HL-60/S4 treated with phorbol 12-myristate 13-acetate at 8.2 ng/mL for 4 days and 3 days (cell line): ENCODE results near the gene UFSP1.

Experiments used
- in situ Hi-C: fragments of 300-500 bp; cut with MboI; formaldehyde crosslinking; loops from 2 replicates; pipeline ENCODE4 v1.15.0; 2022; ENCODE audit warnings: low sequenced_read_pairs

UFSP1 gene

DNA sequence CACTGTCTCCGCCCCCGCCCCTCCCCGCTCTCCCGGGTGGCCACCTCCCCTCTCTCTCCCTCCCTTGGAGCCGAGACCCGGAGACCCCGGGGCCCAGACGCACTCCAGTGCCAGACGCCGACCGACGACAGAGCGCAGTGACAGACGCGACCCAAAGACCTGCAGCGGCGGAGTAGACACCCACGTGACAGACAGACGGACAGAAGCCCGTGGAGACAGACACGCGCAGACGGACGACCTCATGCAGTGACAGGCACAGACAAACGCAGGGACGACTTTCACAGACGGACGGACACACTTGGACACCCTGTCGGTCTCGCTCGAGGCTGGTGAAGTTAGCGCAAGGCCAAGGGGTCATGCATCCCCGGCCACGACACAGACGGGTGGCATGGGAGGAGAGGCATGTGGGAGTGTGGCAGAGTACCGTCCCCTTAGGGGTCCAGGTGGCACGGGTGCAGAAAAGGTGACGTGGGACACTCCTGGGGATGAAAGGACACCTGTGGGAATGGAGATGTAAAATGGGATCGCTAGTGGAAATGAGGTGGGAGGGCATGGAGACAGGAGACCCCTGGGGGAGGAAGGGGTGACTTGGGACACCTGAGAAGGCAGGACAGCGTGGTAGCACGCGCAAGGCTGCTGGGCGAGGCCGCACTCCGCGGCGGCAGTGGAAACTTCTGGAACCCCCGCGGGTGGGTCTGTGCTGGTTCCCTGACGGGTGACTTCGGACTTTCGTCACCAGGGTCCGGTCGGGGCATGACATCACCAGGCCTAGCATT, 6.6 kb upstream of the UFSP1 start:
- in situ Hi-C loops = loop anchor here (25.0 kb wide), 1 partner anchor 391 kb away; no protein-coding TSS in a partner anchor

DNA sequence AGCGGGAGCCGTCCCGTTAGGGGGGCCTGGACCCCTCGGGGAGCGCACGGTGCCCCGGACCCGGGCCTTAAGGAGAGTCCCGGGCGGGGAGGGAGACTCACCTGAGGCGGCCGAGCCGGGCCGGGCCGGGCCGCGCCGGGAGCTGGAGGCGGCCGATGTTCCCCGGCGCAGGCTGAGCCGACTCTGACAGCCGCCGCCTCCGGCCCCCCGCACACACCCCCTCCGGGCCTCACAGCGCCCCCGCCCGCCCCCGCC, 6.1 kb upstream of the UFSP1 start, which contains the start of gene ACHE:
TSS of gene ACHE (minus strand) at position 188 of the 255 bp plus-strand sequence. CDS start 1,656 bp downstream, outside the sequence.
- in situ Hi-C loops = loop anchor here (25.0 kb wide), 1 partner anchor 392 kb away; no protein-coding TSS in a partner anchor

DNA sequence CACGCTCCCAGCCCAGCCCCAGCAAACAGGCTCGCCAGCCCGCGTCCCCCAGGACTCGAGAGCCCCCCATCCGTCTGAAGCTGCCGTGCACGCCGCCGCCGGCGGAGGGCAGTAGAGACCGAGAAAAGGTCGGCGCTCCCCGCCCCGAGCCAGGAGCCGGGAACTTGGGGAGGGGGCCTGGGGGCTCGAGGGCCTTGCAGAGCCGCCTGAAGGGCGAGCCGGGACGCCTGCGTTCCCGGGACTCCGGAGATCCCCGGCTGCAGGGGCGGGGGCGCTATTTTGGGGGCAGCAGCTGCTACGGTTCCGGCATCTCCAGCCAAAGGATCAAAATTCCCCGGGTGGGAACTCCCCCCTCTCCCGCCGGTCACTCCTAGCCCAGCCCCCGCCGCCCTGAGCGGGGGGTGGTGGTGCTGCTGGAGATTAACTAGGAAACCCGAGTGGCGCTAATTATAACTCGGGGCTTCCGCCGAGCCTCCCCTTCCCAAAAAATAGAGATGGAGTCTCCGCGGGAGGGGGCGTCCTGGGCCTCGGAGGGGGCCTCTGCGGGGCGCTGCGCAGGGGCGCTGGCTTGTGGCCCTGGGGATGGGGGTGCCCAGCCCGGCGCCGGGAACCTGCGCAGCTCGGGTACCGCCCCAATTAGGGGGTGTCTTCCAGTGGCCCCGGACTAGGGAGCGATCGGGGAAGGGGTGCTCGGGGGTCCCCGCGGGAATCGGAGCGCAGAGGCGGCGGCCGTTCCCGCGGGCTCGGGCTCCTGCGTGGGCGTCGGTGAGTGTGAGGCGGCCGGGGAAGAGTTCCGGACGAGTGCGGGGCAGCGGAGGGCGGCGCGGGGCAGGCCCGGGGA, 5.6 kb upstream of the UFSP1 start:
- in situ Hi-C loops = loop anchor here (5.0 to 25.0 kb wide), 2 partner anchors 162 to 392 kb away; no protein-coding TSS in a partner anchor

DNA sequence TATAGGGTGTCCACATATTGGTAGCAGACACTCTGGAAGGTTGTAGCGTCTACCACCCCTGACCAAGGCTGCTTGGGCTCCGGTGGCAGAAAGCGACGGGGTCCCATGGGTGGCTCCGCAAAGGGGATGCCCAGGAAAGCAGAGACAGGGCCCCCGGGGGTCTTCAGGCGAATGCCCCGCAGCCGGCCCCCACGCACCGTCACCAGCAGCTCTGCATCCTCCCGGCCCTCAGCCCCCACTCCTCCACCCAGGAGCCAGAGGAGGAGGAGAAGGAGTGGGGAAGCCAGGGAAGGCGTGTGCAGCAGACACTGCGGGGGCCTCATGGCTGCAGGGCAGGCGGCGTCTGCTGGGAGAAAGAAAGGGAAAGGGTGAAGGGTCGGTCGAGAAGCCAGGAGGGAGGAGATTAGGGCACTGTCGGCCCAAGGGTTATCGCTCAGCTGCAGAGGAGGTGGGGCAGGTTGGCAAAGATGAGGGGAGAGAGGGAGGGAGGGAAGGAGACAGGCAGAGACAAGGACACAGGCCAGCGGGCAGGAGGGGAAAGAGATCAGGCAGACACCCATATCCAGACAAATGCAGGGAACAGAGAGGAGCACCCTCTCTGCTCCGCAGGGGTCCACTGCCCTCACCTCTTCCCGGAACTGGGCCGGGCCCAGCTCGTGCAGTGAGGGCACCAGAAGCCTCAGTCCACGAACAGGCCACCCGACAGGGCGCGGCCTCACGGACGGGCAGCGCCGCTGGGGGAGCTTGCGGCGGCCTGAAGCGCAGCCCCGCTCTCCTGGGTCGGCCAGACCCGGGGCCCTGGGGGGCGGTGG, 4.6 kb upstream of the UFSP1 start:
- in situ Hi-C loops = loop anchor here (5.0 to 25.0 kb wide), 2 partner anchors 163 to 393 kb away; no protein-coding TSS in a partner anchor

DNA sequence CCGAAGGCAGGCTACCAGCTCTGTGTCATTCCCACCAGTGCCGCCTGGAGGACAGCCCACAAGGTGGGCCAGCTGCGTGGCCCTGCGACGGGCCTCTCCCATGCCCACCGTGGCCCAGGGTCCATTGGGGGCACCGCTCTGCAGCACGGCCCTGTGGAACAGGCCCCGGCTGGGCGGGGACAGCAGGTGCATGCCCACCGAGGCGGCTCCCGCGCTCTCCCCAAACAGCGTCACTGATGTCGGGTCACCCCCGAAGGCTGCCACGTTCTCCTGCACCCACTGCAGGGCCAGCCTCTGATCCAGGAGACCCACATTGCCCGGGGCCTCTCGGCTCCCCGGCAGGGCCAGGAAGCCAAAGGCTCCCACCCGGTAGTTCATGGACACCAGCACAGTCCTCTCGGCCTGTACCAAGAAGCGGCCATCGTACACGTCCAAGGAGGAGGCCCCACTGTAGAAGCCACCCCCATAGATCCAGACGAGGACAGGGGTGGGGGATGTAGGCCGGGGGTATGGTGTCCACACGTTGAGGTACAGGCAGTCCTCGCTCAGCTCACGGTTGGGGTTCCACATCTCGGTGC, 3.9 kb upstream of the UFSP1 start:
- in situ Hi-C loops = loop anchor here (5.0 to 25.0 kb wide), 2 partner anchors 164 to 394 kb away; no protein-coding TSS in a partner anchor

DNA sequence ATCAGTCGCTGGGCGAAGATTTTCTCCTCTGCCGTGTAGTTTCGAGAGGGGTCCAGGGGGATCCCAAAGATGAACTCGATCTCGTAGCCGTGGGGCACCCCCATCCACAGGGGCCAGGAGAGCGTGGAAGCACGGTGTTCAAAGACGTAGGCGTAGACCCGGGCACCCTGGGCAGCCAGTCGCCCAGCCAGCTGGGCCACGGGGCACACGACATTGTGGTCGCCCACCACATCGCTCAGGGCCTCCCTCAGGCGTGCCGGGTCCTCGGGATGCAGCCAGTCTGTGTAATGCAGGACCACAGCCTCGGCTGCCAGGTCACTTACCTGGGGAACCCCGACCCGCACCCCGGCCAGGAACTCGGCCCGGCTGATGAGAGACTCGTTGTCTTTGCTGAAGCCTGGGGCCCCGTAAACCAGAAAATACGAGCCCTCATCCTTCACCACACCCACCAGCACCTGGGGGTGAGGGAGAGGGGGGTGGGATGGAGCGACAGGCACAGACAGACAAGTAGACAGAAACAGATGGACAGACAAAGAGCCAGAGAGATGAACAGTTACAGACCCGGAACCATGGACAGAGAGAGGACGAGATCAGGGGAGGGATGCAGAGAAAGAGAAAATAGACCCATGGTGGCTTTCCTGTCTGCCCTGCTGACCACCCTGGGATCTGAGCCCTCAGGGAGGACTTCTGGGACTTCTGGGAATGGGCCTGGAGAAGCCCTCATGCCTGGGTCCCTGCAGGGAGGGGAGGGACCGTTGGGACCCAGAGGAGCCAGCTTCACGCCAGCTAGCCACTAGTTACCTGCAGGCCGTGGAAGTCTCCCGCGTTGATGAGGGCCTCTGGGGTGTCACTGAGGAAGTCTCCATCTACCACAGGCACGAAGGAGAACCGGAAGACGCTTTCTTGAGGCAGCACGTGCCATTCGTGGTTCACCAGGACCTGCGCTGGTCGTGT, 3.1 kb upstream of the UFSP1 start:
- in situ Hi-C loops = loop anchor here (5.0 to 25.0 kb wide), 2 partner anchors 165 to 395 kb away; no protein-coding TSS in a partner anchor

DNA sequence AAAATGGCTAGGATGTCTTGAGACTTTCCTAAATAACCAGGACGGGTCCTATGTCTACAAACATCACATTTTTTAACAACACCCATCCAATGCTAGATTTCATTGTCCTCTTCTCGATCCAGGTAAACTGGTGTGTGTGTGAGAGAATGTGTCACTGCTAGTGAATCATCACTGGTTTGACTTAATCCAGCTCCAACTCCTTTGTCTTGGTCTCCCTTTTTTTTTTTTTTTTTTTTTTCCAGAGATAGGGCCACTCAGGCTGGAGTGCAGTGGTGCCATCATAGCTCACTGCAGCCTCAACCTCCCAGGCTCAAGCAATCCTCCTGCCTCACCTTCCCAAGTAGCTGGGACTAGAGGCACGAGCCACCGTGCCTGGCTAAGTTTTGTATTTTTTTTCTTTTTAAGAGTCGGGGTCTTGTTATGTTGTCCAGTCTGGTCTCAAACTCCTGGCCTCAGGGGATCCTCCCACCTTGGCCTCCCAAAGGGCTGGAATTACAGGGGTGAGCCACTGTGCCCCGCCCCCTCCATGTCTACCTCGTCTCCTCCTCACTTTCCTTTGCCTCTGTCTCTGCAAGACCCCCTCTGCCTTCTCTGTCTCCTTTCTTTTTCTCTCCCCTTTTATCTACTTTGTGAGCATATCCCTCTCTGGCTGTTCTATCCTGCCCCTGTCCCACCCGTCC, 2.2 kb upstream of the UFSP1 start:
- in situ Hi-C loops = loop anchor here (5.0 to 25.0 kb wide), 2 partner anchors 166 to 396 kb away; no protein-coding TSS in a partner anchor

DNA sequence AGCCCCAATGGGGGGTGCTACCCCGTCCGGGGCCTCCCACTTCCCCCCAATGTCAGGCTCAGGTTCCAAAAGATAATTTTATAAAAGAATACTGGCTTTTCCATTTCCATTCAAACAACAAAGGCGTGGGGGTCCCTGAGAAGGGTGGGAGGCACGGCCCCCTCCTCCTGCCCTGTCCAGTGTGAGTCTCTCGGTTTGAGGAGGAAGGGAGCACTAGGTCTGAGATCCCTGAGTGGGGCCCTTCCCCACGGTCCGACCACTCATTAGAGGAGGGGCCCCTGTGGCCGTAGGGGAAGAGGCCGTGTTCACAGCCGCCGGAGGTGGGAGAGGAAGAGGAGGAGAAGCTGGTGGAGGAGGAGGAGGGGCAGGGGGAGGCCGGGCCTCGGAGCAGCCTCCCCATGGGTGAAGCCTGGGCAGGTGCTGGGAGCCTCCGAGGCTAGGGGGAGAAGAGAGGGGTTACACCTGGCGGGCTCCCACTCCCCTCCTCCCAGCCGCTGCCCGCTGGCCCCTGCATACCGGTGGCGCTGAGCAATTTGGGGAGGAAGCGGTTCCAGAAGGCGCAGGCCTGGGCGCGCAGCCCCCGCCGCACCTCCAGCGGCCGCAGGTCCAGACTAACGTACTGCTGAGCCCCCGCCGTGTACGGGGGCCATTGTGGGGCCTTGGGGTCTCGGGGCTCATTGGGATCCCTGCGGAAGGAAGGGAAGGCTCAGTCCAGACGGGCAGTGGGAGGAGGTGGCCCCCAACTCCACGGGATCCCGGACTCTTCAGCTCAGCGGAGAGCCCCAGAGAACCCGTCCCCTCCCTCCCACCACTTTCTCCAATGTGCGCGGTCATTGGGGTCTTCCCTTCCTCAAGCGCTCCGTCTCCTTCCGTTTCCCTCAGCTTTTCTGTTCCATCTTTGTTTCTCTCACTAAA, 1.4 kb upstream of the UFSP1 start:
- in situ Hi-C loops = loop anchor here (5.0 to 25.0 kb wide), 2 partner anchors 166 to 396 kb away; no protein-coding TSS in a partner anchor

DNA sequence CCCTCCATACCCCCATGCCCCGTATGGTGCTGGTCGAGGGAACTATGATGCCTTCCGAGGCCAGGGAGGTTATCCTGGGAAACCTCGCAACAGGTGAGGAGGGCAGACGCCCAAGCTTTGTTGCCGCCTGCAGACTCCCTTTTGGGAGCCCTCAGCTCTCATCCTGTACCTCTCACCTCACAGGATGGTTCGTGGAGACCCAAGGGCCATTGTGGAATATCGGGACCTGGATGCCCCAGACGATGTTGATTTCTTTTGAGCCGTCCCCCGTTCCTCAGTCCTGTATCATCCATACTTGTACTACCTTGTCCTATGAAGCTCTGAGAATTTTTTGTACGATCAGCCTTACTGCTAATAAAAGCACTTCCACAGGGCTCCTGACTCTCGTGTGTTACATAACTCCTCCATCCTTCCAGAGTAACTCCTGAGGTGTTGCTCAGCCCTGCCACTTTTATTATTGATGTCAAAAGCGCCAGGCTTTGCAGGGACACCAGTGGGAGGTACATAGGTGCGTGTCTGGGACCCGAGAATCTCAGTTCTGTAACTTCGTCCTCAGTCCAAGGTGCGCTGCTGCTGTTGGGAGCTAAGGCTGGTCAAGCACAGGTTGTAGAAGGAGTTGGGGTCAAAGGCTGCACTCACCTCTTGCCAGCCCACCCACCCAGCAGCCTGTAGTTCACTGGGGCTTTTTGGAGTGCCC, 1.1 kb downstream of the UFSP1 start:
- in situ Hi-C loops = loop anchor here (25.0 kb wide), 1 partner anchor 399 kb away; no protein-coding TSS in a partner anchor

DNA sequence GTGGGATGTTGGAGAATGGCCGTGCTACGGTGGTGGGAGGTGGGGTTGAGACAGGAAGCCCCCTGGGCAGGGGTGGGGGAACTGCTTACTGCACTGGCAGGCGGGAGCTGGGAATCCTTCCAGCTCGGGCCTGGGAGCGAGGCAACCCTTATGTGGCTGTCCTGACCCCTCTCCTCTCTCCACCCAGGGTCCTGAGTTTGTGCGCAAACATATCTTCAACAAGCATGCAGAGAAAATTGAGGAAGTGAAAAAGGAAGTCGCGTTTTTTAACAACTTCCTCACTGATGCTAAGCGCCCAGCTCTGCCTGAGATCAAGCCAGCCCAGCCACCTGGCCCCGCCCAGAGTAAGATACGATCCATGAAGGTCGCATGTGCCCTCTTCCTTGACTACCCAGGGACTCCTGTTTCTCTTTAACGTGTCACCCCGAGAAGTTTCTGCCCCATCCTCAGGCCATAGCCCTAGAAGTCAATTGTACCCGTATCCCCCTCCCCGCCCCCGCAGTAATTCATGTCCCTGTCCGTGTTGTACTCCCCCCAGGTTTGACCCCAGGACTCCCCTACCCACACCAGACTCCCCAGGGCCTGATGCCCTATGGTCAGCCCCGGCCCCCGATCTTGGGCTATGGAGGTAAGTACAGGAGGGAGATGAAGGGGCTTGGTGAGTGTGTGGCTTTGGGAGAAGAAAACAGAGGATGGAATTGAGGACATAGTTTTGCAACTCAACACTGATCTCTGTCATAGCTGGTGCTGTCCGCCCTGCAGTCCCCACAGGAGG, 1.8 kb downstream of the UFSP1 start:
- in situ Hi-C loops = loop anchor here (25.0 kb wide), 1 partner anchor 400 kb away; no protein-coding TSS in a partner anchor

DNA sequence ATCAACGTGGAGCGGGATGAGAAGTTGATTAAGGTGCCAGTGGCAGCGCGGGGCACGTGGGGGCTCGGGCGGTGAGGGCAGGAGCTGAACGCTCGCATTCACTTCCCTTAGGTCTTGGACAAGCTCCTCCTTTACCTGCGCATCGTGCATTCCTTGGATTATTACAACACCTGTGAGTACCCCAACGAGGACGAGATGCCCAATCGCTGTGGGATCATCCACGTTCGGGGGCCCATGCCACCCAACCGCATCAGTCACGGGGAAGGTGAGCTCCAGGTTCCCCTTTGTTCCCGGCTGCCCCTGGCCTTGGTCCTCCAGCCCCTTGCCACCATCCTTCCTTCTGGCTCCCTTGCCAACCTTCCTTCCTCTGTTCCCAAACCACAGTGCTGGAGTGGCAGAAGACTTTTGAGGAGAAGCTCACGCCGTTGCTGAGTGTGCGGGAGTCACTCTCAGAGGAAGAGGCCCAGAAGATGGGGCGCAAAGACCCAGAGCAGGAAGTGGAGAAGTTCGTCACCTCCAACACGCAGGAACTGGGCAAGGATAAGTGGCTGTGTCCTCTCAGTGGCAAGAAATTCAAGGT, 2.5 kb downstream of the UFSP1 start:
- in situ Hi-C loops = loop anchor here (25.0 kb wide), 1 partner anchor 400 kb away; no protein-coding TSS in a partner anchor

DNA sequence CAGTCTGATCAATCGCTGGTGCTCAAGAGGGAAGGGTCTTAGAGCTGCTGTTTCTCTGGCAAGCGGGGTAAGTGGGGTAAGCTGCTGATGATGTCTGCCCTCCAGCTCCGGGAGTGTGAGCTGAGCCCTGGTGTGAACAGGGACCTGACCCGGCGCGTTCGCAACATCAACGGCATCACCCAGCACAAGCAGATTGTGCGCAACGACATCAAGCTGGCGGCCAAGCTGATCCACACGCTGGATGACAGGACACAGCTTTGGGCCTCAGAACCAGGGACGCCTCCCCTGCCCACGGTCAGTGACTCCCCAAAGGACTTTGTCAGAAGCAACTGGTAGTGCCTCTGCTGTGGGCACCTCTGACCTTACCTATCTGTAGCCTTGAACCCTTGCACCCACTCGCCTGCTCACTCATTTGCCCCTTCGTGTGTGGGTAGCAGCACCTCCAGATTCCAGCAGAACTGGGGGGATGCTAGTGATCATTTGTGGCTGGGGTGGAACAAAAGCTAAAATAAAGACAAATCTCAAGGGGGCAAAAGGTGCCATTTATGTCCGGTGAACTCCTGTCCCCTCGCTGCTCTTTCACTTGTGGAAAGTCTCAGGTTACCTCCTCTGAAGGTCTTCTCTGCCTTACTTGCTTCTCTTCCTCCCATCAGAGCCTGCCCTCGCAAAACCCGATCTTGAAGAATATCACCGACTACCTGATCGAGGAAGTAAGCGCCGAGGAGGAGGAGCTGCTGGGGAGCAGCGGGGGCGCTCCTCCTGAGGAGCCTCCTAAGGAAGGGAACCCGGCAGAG, 3.2 kb downstream of the UFSP1 start:
- in situ Hi-C loops = loop anchor here (25.0 kb wide), 1 partner anchor 401 kb away; no protein-coding TSS in a partner anchor

DNA sequence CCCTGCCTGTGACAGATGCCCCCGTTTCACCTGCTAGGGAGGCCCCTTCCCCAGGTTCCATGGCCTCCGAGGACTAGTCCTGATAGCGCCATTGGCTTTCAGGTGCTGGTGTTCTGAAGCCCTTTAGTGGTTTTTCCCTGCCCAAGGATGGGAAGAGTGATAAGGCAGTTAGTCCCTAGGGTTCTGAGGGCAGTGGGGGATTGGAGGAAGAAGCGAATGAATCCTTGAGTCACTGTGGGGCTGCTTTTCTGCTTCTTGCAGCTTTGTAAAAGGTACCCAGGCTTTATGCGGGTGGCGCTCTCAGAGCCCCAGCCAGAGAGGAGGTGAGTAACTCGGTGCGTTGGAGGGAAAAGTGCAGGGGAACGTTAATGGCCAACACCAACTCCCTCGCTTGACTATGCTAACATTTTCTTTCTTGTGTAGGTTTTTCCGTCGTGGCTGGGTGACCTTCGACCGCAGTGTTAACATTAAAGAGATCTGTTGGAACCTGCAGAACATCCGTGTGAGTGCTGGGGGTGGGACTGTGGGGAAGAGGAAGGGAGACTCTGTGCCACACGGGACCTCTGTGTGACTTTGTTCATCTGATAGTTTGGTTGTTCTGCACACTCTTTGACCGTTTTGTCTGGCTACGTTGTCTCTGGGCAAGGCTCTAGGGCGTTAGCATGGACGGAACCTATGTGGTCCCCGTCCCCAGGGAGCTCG, 3.9 kb downstream of the UFSP1 start:
- in situ Hi-C loops = loop anchor here (25.0 kb wide), 1 partner anchor 402 kb away; no protein-coding TSS in a partner anchor
